ENCODE measurements around the gene SMYD3. TPM values are rescaled to one million over a fixed set of nuclear protein-coding genes. Genes with fewer than 3 reads are reported as not detected.

Gene SMYD3
- total RNA-seq, 4 donors from 2014 or later: 15.6 to 21.1 (median 18.4) TPM

GRCh38 chr1:246381452-246381851, 125.6 kb downstream of the SMYD3 start:
- TF ChIP-seq, protein P1, sequence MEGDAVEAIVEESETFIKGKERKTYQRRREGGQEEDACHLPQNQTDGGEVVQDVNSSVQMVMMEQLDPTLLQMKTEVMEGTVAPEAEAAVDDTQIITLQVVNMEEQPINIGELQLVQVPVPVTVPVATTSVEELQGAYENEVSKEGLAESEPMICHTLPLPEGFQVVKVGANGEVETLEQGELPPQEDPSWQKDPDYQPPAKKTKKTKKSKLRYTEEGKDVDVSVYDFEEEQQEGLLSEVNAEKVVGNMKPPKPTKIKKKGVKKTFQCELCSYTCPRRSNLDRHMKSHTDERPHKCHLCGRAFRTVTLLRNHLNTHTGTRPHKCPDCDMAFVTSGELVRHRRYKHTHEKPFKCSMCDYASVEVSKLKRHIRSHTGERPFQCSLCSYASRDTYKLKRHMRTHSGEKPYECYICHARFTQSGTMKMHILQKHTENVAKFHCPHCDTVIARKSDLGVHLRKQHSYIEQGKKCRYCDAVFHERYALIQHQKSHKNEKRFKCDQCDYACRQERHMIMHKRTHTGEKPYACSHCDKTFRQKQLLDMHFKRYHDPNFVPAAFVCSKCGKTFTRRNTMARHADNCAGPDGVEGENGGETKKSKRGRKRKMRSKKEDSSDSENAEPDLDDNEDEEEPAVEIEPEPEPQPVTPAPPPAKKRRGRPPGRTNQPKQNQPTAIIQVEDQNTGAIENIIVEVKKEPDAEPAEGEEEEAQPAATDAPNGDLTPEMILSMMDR (IDR thresholded peaks at IDR 0.05; ENCODE audit: low read depth): no peak

DNA sequence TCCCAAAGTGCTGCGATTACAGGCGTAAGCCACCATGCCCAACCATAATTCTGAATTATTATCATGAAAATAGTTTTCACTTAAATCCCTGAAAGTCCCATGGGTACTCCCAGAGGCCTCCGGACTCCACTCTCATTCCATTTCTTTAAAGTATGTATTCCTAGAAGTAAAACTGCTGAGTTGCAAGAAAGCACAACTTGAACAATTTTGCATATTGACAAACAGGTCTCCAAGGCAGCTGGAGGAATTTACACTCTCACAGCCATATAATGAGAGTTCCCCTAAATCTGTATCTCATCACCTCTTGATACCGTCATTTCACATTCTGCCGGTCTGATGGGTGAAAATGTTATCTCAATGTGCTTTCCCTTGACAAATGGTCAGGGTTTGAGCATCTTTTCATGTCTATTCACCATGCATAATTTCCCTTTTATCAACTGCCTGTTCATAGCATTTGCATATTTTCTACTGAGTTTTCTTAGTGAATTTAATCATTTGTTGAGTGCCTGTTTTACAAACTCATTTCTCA, 129.4 kb downstream of the SMYD3 start:
- TF ChIP-seq, protein P1 (IDR thresholded peaks at IDR 0.05; ENCODE audit: low read depth): no peak

DNA sequence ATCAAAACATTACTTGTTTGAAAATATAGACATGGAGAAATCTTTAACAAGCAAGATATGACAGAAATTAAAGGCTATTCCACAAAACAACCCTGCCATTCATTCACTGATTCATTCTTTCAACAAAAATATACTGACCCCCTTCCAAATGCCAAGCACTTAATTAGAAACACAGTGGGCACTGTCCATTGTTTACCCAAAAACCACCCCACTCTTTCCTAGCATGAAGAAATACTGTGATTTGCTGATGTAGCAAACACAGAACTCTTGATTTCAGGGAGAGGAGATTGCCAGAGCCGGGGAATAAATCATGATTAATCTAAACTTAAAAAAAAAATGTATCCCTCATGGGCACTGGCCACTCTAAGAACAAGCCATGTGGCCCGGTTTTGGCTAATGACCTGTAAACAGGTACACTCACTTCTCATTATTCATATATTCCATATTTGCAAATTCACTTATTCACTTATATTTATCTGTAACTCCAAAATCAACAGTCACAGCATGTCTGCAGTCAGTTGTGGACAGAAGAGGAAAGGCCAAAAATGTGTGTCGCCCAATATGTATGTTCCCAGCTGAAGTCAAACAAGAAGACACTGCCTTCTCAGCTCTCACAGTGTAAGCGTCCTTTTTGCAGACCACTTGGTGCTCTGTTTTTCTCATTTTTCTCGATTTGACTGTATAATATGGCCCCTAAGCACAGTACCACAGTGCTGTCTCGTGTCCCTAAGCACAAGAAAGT, 133.1 kb downstream of the SMYD3 start:
- TF ChIP-seq, protein P1 (IDR thresholded peaks at IDR 0.05; ENCODE audit: low read depth): no peak

GRCh38 chr1:246372559-246372958, 134.5 kb downstream of the SMYD3 start:
- TF ChIP-seq, protein P1 (IDR thresholded peaks at IDR 0.05; ENCODE audit: low read depth): no peak

DNA sequence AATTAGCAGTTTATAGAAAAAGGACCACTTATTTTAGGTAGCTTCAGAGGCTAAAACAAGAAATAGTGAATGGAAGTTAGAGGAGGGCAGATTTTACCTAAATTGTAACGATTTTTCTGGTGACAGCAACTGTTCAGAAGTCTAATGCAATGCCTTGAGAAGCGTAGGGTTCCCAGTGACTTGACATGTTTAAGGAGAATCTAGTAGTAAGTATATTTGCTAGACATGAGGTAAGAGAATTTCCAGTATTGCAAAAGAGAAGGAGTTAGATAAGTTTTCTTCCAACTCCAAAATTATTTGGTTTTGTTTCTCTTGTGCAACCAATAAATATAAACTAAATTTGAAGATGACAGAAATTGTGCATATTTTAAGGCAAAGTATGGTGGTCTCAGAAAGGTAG, 140.0 kb downstream of the SMYD3 start:
- TF ChIP-seq, protein P1 (IDR thresholded peaks at IDR 0.05; ENCODE audit: low read depth): no peak

DNA sequence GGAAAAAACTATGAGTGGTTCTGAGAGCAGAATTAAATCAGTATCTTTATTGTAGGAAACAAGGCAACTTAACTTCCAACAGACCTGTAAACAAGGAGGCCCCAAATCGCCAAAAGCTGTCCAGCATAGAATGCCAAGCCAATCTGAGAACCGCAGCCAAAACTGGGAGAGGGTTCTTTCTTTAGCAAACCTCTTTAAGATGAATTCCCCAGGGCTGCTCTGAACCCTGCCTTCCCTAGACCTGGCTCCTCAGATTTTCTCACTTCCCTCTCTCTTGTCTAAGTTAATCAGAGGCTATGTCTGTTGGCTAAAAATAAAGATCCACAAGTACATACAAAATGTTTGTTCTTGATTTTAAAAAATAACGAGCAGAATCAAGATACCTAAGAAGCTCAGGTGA, 141.4 kb downstream of the SMYD3 start:
- TF ChIP-seq, protein P1 (IDR thresholded peaks at IDR 0.05; ENCODE audit: low read depth): no peak

DNA sequence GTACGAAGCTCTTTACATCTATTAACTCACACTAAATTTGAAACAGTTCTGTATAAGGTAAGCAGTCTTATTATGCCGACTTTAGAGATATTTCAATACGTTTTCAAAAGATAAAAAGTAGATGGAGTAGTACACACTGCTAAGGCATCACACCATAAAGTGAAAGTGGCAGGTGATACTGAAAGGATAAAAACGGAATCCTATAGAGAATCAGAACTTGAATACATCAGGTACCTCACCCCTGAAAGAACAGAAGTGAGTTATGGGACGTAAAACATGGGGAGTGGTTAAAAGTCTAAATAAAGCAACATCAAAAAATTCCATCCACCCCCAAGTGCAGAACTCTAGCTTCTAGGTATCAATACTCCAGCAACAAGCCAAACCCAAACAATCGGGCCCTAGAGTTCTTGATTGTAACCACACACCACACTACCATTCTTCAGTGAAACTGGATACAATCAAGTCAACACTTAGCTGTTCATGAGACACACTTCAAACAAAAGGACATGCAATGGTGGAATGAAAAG, 142.6 kb downstream of the SMYD3 start:
- TF ChIP-seq, protein P1 (IDR thresholded peaks at IDR 0.05; ENCODE audit: low read depth): no peak
